Measurements from ENCODE around the gene TOR3A.

Gene TOR3A

DNA sequence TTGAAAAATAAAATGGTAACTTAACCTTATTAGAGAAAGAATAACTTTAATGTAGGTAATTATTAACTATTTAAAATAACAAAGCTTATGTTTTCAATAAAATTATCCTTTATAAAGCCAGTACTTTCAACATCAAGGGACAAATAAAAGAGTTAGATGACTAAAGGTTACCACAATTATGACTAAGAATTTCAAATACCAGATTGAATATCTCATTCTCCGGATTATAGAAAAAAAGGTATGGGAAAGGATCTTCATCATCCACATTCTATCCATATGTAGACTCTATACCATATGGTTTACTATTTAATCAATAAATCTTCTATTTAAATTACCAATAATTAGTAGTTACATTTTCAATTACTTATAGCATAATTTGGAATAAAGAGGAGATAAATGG lies 62.8 kb downstream of the TOR3A start:
- no peak for TF ChIP-seq CTCF (conservative IDR thresholded peaks at IDR 0.05; ENCODE audit: low read depth, low read length)
- no peaks in the 10 kb centered on the region for H3K27me3 ChIP-seq (ENCODE audit: insufficient read depth, low read depth)
- H3K79me2 ChIP-seq (ENCODE audit: insufficient read depth, low read depth) = no peaks in the 10 kb centered on the region; the same call in 1 of the 2 replicates
- no peak overlapping the region for H3K9ac ChIP-seq
- H2AFZ ChIP-seq (ENCODE audit: low read depth) = no peak overlapping the region
- no peak overlapping the region for H3K4me2 ChIP-seq
- H3K27ac ChIP-seq = no peak overlapping the region
- H3K4me1 ChIP-seq (ENCODE audit: low read depth, poor library complexity, severe bottlenecking) = peaks cover 9% of the 10 kb centered on the region
- H3K36me3 ChIP-seq (ENCODE audit: insufficient read depth) = no peaks in the 10 kb centered on the region
- H4K20me1 ChIP-seq (ENCODE audit: insufficient read depth) = no peaks in the 10 kb centered on the region
- no peak overlapping the region for H3K4me3 ChIP-seq (IDR thresholded peaks at IDR 0.05; ENCODE audit: insufficient read depth, low read depth, low read length)

GRCh38 chr1:179145521-179145920 lies 63.7 kb downstream of the TOR3A start:
- H3K4me3 ChIP-seq (IDR thresholded peaks at IDR 0.05; ENCODE audit: insufficient read depth, low read depth, low read length) = no peak overlapping the region
- no peak overlapping the region for H3K27ac ChIP-seq

More at GRCh38 chr1:179145521-179145920, 63.7 kb downstream of the TOR3A start:
- Histone ChIP-seq H3K27me3 (ENCODE audit: insufficient read depth, low read depth) (no peaks in the 10 kb centered on the region), H3K79me2 (ENCODE audit: insufficient read depth, low read depth) (no peaks in the 10 kb centered on the region; the same call in 1 of the 2 replicates), H3K36me3 (ENCODE audit: insufficient read depth) (no peaks in the 10 kb centered on the region), H3K9ac (no peak overlapping the region), H4K20me1 (ENCODE audit: insufficient read depth) (no peaks in the 10 kb centered on the region), H2AFZ (ENCODE audit: low read depth) (no peak overlapping the region), H3K4me2 (no peak overlapping the region), H3K4me1 (ENCODE audit: low read depth, poor library complexity, severe bottlenecking) (peaks cover 9% of the 10 kb centered on the region)
- TF ChIP-seq CTCF (conservative IDR thresholded peaks at IDR 0.05; ENCODE audit: low read depth, low read length) = no peak
